ENCODE measurements around the gene ARFIP2.
A peak's percentile ranks its signal among the peaks of the same experiment; 100 is the strongest.

Gene ARFIP2

DNA sequence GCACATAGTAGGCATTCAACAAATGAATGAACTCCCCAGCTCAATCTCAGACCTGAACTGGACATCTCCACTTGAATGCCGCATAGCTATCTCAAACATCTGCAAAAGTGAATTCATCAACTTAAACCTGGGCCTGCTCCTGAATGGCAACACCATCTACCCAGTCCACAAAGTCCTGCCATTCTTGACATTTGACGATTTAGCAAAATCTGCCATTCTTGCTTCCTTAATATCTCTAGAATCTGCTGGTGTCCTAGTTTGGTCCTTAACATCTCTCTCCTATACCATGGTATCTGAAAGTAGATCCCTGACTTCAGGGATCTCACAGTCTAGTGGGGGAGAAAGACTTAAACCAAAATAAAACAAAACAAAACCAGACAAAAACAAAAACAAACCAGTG, 28.0 kb downstream of the ARFIP2 start:
- no peak for DNase-seq (ENCODE audit: low read depth)
- TF ChIP-seq, protein P1, sequence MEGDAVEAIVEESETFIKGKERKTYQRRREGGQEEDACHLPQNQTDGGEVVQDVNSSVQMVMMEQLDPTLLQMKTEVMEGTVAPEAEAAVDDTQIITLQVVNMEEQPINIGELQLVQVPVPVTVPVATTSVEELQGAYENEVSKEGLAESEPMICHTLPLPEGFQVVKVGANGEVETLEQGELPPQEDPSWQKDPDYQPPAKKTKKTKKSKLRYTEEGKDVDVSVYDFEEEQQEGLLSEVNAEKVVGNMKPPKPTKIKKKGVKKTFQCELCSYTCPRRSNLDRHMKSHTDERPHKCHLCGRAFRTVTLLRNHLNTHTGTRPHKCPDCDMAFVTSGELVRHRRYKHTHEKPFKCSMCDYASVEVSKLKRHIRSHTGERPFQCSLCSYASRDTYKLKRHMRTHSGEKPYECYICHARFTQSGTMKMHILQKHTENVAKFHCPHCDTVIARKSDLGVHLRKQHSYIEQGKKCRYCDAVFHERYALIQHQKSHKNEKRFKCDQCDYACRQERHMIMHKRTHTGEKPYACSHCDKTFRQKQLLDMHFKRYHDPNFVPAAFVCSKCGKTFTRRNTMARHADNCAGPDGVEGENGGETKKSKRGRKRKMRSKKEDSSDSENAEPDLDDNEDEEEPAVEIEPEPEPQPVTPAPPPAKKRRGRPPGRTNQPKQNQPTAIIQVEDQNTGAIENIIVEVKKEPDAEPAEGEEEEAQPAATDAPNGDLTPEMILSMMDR (IDR thresholded peaks at IDR 0.05; ENCODE audit: control insufficient read depth, insufficient read depth, low read depth, low read length, missing control alignments), result no peak
- H3K4me3 ChIP-seq (ENCODE audit: control insufficient read depth, low read depth, low read length), result no peak overlapping the region

DNA sequence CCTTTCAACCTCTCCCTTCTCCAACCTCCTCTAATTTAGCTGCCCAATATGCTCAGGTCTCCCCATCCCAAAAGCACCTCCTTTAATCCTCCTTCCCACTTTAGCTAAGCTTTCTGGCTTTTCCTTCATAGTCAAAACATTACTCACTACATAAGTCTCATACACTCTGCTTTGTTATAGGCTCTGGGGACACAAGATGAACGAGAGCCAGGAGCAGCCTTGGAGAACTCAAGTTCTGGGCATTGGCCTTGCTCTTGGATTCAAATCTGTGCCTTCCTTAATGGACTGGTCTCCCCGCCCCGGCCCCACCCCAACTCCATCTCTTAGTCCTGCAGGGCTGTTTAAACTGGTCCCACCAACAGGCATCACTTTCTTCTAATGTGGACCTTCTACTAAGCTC, 28.9 kb downstream of the ARFIP2 start:
- no peak for DNase-seq (ENCODE audit: low read depth)
- TF ChIP-seq, protein P1 (IDR thresholded peaks at IDR 0.05; ENCODE audit: control insufficient read depth, insufficient read depth, low read depth, low read length, missing control alignments), result no peak
- H3K4me3 ChIP-seq (ENCODE audit: control insufficient read depth, low read depth, low read length), result no peak overlapping the region

DNA sequence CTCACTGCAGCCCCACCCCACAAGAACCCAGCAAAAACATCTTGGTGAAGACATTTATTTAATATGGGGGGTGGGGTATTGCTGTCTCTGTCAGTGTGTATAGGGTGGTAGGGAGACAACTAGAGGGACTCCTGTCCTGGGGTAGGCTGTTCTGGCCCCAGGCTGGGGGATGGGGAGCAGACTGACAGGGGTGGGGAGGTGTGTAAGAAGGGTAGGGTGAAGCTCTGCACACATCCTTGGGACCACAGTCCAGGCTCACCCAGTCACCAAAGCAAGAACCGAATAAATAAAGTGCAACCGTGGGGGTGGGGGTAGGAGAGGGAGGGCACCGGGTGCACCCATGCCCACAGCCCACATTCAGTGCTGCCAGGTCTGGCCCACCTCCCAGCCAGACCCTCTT, 32.6 kb downstream of the ARFIP2 start:
- no peak overlapping the region for H3K4me3 ChIP-seq (ENCODE audit: control insufficient read depth, low read depth, low read length)
- DNase-seq (ENCODE audit: low read depth), result no peak
- TF ChIP-seq, protein P1 (IDR thresholded peaks at IDR 0.05; ENCODE audit: control insufficient read depth, insufficient read depth, low read depth, low read length, missing control alignments), result no peak

DNA sequence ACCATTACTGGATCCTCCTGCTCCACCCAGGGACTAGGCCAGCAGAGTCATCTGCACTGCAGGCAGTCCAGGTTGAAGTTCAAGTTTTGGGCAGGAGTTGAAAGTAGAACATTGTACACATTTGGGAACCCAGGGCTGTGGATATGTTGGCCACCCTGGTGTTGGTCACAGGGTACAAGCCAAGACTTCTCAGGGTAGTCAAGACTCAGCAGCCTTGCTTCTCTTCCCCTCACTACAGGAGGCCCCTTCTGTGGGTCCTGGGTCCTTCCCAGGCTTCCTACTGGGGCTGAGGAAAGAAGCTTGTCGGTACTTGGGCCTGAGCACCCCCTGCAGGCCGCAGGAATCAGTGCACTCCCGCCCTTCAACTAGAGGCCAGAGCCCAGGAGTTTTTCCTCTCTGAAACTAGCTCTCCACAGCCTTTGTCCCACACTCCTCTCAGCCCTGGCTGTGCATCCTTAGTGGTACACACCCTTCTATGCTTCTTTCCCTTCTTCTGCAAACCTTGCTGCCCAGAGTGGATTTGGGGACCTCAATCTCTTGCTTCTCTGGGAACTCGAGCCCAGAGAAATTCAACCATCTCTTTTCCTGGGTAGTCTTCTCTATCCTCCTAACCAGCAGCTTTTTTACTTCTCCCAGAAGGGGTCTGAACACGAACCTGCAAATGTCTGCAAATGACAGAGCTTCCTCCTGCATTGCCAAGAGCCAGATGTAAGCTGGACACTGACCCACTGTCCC, 37.7 kb downstream of the ARFIP2 start:
- no peak overlapping the region for H3K4me3 ChIP-seq (ENCODE audit: control insufficient read depth, low read depth, low read length)
- TF ChIP-seq, protein P1 (IDR thresholded peaks at IDR 0.05; ENCODE audit: control insufficient read depth, insufficient read depth, low read depth, low read length, missing control alignments), result peak; percentile 85
- no peak for DNase-seq (ENCODE audit: low read depth)

DNA sequence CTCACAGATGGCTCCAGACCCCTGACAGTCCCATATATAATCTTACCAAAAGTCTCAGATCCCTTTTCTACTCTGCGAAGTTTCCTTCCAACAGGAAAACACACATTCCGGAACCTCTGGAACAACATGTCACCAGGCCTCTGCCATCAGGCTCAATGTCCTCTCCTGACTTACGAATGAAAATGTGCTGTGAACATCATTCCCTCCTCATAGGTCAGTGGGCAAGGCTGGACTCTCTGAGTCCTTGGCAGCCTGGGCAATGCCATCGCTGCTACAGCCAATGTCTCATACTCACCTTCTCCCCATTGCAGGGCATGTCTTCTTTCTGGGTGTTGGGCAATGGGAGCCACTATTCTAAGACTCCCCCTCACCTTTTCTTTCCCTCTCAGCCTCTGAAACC, 38.7 kb downstream of the ARFIP2 start:
- DNase-seq (ENCODE audit: low read depth), result no peak
- TF ChIP-seq, protein P1 (IDR thresholded peaks at IDR 0.05; ENCODE audit: control insufficient read depth, insufficient read depth, low read depth, low read length, missing control alignments), result no peak
- H3K4me3 ChIP-seq (ENCODE audit: control insufficient read depth, low read depth, low read length), result no peak overlapping the region

DNA sequence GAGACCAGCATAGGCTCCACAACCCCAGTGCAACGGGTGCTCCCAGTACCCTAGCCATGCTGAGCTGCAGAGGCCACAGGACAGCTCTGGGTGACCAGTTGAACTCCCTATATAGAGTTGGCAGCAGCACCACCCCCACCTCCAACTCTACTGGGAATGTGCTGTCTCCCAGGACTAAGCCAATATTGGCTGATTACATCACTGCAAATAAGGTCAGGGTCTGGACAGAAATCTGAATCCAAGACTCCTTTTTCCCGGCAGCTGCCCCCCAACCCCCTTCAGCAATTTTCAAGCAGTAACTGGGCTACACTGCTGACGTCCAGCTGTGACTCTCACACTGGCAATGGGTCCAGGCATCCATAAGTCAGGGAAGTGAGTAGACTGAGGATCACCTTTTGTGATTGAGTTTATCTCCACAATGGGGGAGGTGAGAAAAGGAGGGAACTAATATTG, 40.2 kb downstream of the ARFIP2 start, which contains the start of gene HPX:
TSS of gene HPX (minus strand) at position 82 of the 453 bp plus-strand sequence. CDS start at position 58, 24 bp downstream.
- H3K4me3 ChIP-seq (ENCODE audit: control insufficient read depth, low read depth, low read length), result no peak within 1 kb of the TSS
- DNase-seq (ENCODE audit: low read depth), result no peak
- TF ChIP-seq, protein P1 (IDR thresholded peaks at IDR 0.05; ENCODE audit: control insufficient read depth, insufficient read depth, low read depth, low read length, missing control alignments), result no peak
